Mesenchymal stem cell (in vitro differentiated cells and primary cell): Measurements from ENCODE around the gene WNT11.

Experiments used
- DNase-seq: peaks from one replicate; pipeline ENCODE4 v3.0.0-alpha.2; 2013
- H2AFZ ChIP-seq: one replicate; pipeline ENCODE4 v1.6.1; 2013; ENCODE audit warnings: low read depth, mild to moderate bottlenecking, control low read depth, inconsistent platforms, low read length, moderate library complexity
- H2AK5ac ChIP-seq: 2 replicates; pipeline ENCODE4 v1.6.1; 2013; ENCODE audit warnings: low read length, moderate library complexity, mild to moderate bottlenecking, inconsistent platforms; ENCODE audit not compliant: severe bottlenecking
- H2BK120ac ChIP-seq: one replicate; pipeline ENCODE4 v1.6.1; 2013; ENCODE audit warnings: low read depth, mild to moderate bottlenecking, inconsistent platforms, low read length, moderate library complexity
- H2BK12ac ChIP-seq, 2 experiments: one replicate each; pipeline ENCODE4 v1.6.1; 2013; ENCODE audit warnings: inconsistent platforms in 2 of 2, low read length in 2 of 2, mild to moderate bottlenecking in 2 of 2, moderate library complexity in 2 of 2, control low read depth in 1 of 2
- H2BK15ac ChIP-seq: one replicate; pipeline ENCODE4 v1.6.1; 2013; ENCODE audit warnings: mild to moderate bottlenecking, low read depth, inconsistent platforms; ENCODE audit not compliant: poor library complexity, severe bottlenecking
- H2BK5ac ChIP-seq: 2 replicates; pipeline ENCODE4 v1.6.1; 2013; ENCODE audit warnings: low read depth, mild to moderate bottlenecking, low read length, control low read depth, inconsistent platforms; ENCODE audit not compliant: poor library complexity, severe bottlenecking
- H3K14ac ChIP-seq, 2 experiments: one replicate each; pipeline ENCODE4 v1.6.1; 2013; ENCODE audit warnings: inconsistent platforms in 2 of 2, low read length in 2 of 2, control low read depth in 1 of 2, mild to moderate bottlenecking in 1 of 2, moderate library complexity in 1 of 2
- H3K18ac ChIP-seq, 2 experiments: one replicate each; pipeline ENCODE4 v1.6.1; 2013; ENCODE audit warnings: inconsistent platforms in 2 of 2, low read length in 2 of 2, control low read depth in 1 of 2, low read depth in 1 of 2, mild to moderate bottlenecking in 1 of 2
- H3K23ac ChIP-seq, 2 experiments: one replicate each; pipeline ENCODE4 v1.6.1; 2013; ENCODE audit warnings: inconsistent platforms in 2 of 2, low read length in 2 of 2, mild to moderate bottlenecking in 2 of 2, moderate library complexity in 2 of 2, control low read depth in 1 of 2
- H3K27ac ChIP-seq: 2 replicates; pipeline ENCODE4 v1.5.1; 2013; ENCODE audit warnings: mild to moderate bottlenecking, moderate library complexity, low read length, control low read depth, inconsistent platforms; ENCODE audit not compliant: poor library complexity, severe bottlenecking
- H3K27me3 ChIP-seq, 2 experiments: 2 replicates each; pipeline versions ENCODE4 v1.6.1 to v1.7.0; 2013; ENCODE audit warnings: low read length in 2 of 2, mild to moderate bottlenecking in 2 of 2, moderate library complexity in 2 of 2, control low read depth in 1 of 2, inconsistent platforms in 1 of 2; ENCODE audit not compliant: control insufficient read depth in 1 of 2, insufficient read depth in 1 of 2
- H3K36me3 ChIP-seq, 2 experiments: 2 replicates each; pipeline versions ENCODE4 v1.6.1 to v1.7.0; 2013; ENCODE audit warnings: low read length in 2 of 2, control low read depth in 1 of 2, inconsistent platforms in 1 of 2, low read depth in 1 of 2, mild to moderate bottlenecking in 1 of 2; ENCODE audit not compliant: insufficient read depth in 2 of 2, control insufficient read depth in 1 of 2
- H3K4ac ChIP-seq, 2 experiments: one replicate each; pipeline ENCODE4 v1.6.1; 2013; ENCODE audit warnings: inconsistent platforms in 2 of 2, low read length in 2 of 2, mild to moderate bottlenecking in 2 of 2, moderate library complexity in 2 of 2, control low read depth in 1 of 2, low read depth in 1 of 2
- H3K4me1 ChIP-seq: 2 replicates; pipeline ENCODE4 v1.6.1; 2013; ENCODE audit warnings: low read depth, low read length, control low read depth; ENCODE audit not compliant: control insufficient read depth, insufficient read depth
- H3K4me2 ChIP-seq: 2 replicates; pipeline ENCODE4 v1.6.1; 2013; ENCODE audit warnings: low read length, mild to moderate bottlenecking, inconsistent platforms; ENCODE audit not compliant: poor library complexity, severe bottlenecking
- H3K4me3 ChIP-seq, 2 experiments: 2 replicates each; pipeline versions ENCODE4 v1.5.1 to v1.7.0; 2013; ENCODE audit warnings: low read length in 2 of 2, mild to moderate bottlenecking in 2 of 2, control low read depth in 1 of 2, low read depth in 1 of 2; ENCODE audit not compliant: insufficient read depth in 1 of 2
- H3K79me1 ChIP-seq: replicated peaks from 2 replicates; pipeline ENCODE4 v1.6.1; 2013; ENCODE audit warnings: mild to moderate bottlenecking, control low read depth, low read length, inconsistent platforms; ENCODE audit not compliant: poor library complexity, severe bottlenecking
- H3K9ac ChIP-seq: 2 replicates; pipeline ENCODE4 v1.7.0; 2013; ENCODE audit warnings: mild to moderate bottlenecking, low read length, moderate library complexity
- H3K9me3 ChIP-seq: 2 replicates; pipeline ENCODE4 v1.7.0; 2013; ENCODE audit warnings: mild to moderate bottlenecking, low read length; ENCODE audit not compliant: control insufficient read depth
- H4K8ac ChIP-seq: one replicate; pipeline ENCODE4 v1.6.1; 2013; ENCODE audit warnings: inconsistent platforms, mild to moderate bottlenecking, low read length, moderate library complexity
- H4K91ac ChIP-seq: one replicate; pipeline ENCODE4 v1.6.1; 2013; ENCODE audit warnings: mild to moderate bottlenecking, low read length, inconsistent platforms
- WGBS: methylation state at CpG from one replicate; pipeline ENCODE4 v1.1.7; 2013; ENCODE audit warnings: mixed read lengths; 5-methylcytosine and 5-hydroxymethylcytosine counted together

WNT11 gene

DNA sequence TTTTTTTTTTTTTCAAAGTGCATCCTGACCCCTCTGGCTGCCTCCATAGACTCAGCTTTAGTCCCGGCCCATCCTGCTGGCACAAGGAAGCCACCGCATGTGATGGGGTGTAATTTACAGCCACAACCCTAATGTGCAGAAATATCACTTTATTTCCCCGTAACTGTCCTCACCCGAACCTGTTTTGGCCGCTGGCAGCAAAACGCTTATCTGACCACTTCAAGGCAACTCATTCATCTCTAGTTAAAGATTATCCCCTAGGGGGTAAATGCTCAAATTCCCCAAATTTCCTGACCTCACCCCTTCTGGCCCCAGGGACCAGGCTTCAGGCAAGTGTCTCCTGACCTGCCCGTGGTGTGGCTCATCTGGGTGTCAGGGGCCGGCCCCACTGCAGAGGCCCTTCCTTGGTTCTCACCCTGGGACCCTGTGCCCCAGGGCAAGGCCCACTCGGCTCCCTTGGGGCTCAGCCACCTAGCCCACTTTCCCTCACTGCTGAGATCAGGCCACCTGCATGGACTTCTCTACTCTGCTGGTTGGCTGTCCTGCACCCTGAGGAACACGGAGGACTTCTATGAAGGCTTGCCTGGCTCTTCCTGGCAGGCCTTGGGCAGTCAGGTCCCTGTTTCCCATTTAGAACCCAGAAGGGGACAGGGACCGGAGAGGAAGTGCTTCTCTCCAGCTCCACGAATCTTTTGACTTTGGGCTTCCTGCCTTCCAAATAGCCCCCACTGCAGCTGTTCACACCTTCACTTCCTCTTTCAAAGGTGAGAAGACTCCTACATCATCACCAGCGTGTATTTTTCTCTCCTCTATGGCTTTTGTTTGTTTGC, 53.3 kb downstream of the WNT11 start:
- Histone ChIP-seq H2AK5ac (no peak overlapping the region), H2BK15ac (no peak overlapping the region), H2BK5ac (no peak overlapping the region), H3K23ac (no peak overlapping the region), H3K4me2 (no peak overlapping the region), H4K8ac (no peak overlapping the region), H3K79me1 (no peaks in the 10 kb centered on the region), H3K18ac (no peak overlapping the region), H3K4me1 (peaks cover 6% of the 10 kb centered on the region), H3K27me3 (peaks cover 6 to 13% of the 10 kb centered on the region in 2 experiments), H3K14ac (no peak overlapping the region), H2BK120ac (no peak overlapping the region), H3K9me3 (no peaks in the 10 kb centered on the region), H4K91ac (no peak overlapping the region), H3K36me3 (no peaks in the 10 kb centered on the region), H3K27ac (no peak overlapping the region), H3K9ac (peak overlapping the region; percentile 83), H3K4me3 (peak overlapping the region in 1 of 2 experiments; percentile 76), H2BK12ac (no peak overlapping the region), H3K4ac (no peak overlapping the region), H2AFZ (no peak overlapping the region)
- DNase-seq, result no peak
- WGBS, result 61% methylated on average over 12 of the region's 13 CpGs

DNA sequence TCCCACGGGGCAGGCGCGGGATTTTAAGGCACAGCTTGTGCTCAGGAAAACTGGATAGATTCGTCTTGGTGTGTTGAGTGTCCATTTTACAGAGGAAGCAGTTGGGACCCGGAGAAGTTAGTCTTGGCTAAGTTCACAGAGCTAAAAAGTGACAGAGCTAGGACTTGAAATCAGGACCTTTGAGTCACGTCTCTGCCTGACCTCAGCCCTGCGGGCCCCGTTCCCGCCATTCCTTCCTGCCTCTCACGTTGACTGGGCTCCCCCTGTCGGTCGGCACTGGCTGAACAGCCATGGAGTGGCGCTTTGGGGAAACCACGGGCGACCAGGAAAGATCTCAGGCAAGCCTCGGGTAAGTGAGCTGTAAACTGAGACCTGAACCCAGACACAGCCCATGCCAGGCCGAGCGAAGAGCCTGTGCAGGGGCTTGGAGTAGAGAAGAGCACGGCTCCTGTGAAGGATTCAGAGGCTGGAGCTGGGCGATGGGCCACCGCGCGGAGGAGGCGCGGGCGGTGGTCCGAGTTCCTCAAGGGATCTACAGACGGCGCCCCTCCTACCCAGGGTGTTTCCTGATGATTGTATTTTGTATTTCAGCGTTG, 54.1 kb downstream of the WNT11 start:
- Histone ChIP-seq H3K4me1 (peaks cover 6% of the 10 kb centered on the region), H3K27me3 (peaks cover 5% of the 10 kb centered on the region in 2 experiments), H3K4me2 (peak overlapping the region; percentile 59), H3K27ac (no peak overlapping the region), H2BK15ac (peak overlapping the region; percentile 13), H3K23ac (no peak overlapping the region), H4K8ac (peak overlapping the region; percentile 79), H3K79me1 (no peaks in the 10 kb centered on the region), H3K4ac (no peak overlapping the region), H3K18ac (peak overlapping the region in 1 of 2 experiments; percentile 63), H2AK5ac (no peak overlapping the region), H3K36me3 (no peaks in the 10 kb centered on the region), H3K14ac (no peak overlapping the region), H2BK120ac (no peak overlapping the region), H2AFZ (no peak overlapping the region), H2BK12ac (no peak overlapping the region), H3K9ac (peak overlapping the region; percentile 83), H3K4me3 (peak overlapping the region in 1 of 2 experiments; percentile 76), H2BK5ac (no peak overlapping the region), H3K9me3 (no peaks in the 10 kb centered on the region), H4K91ac (no peak overlapping the region)
- peak; percentile 76 for DNase-seq
- WGBS, result 13% methylated on average over 22 of the region's 30 CpGs

DNA sequence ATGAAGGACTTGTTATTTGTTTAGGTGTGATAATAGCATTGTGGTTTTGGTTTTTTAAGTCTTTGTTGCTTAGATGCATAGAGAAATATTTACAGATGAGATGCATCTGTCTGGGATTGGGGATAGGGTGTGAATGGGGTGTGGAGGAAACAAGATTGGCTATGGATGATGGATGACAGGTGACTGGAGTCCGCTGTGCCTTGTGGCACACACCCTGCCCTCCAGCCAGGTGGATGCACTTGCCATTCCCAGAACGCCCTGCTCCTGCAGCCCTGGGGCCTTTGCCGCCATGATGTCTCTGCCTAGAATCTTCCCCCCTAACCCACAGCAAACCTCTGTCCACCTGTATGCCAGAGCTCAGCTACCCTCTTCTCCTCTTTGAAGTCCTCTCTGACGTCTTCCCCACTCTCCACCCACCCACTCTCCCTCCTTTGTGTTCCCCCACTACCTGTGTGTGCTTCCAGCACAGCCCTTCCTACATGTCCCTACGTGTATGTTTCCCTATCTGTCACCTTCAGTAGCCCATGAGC, 54.7 kb downstream of the WNT11 start:
- Histone ChIP-seq H2AK5ac (no peak overlapping the region), H2BK120ac (no peak overlapping the region), H3K9me3 (no peaks in the 10 kb centered on the region), H3K4me1 (peaks cover 6% of the 10 kb centered on the region), H3K27ac (no peak overlapping the region), H3K4me2 (no peak overlapping the region), H3K18ac (no peak overlapping the region), H2BK12ac (no peak overlapping the region), H4K8ac (peak overlapping the region; percentile 19), H2BK15ac (no peak overlapping the region), H3K23ac (no peak overlapping the region), H3K4ac (no peak overlapping the region), H3K27me3 (no peaks in the 10 kb centered on the region), H3K9ac (peak overlapping the region; percentile 83), H2BK5ac (no peak overlapping the region), H3K79me1 (no peaks in the 10 kb centered on the region), H3K36me3 (no peaks in the 10 kb centered on the region), H2AFZ (no peak overlapping the region), H3K4me3 (peak overlapping the region in 1 of 2 experiments; percentile 76), H3K14ac (no peak overlapping the region), H4K91ac (no peak overlapping the region)
- DNase-seq, result no peak
- 86% methylated on average over 4 of the region's 5 CpGs for whole genome bisulfite sequencing

DNA sequence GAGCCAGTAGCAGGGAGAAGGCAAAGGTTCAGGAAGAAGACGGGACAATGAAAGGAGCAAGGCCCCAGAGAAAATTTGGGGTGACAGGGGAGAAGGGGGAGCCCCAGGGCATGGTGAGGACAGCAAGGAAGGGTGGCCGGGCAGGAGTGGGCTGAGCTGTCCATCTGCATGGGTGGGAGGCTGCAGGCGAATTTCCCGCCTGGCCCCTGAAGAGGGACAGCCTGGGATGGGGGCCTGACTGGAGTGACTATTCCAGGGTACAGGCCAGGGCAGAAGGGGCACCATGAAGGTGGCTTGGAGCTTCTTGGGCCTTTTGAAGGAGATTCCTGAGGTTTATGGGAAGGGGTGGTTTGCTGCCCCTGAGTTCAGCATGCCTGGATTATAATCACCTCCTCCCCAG, 56.2 kb downstream of the WNT11 start:
- no peak overlapping the region for H3K4me2 ChIP-seq
- peaks cover 6% of the 10 kb centered on the region for H3K4me1 ChIP-seq
- no peak overlapping the region for H3K9ac ChIP-seq
- H4K91ac ChIP-seq, result no peak overlapping the region
- H3K27ac ChIP-seq, result no peak overlapping the region
- peak overlapping the region; percentile 3 for H2BK15ac ChIP-seq
- H3K36me3 ChIP-seq, result no peaks in the 10 kb centered on the region
- H3K4ac ChIP-seq, result no peak overlapping the region
- H4K8ac ChIP-seq, result no peak overlapping the region
- no peak overlapping the region for H2AFZ ChIP-seq
- H2BK120ac ChIP-seq, result no peak overlapping the region
- no peak overlapping the region for H3K4me3 ChIP-seq
- H2AK5ac ChIP-seq, result no peak overlapping the region
- no peak overlapping the region for H2BK12ac ChIP-seq
- WGBS, result 85% methylated on average over 4 of the region's 4 CpGs
- H3K14ac ChIP-seq, result peak overlapping the region in 1 of 2 experiments; percentile 69
- no peaks in the 10 kb centered on the region for H3K27me3 ChIP-seq
- no peak overlapping the region for H3K23ac ChIP-seq
- H3K9me3 ChIP-seq, result no peaks in the 10 kb centered on the region
- no peaks in the 10 kb centered on the region for H3K79me1 ChIP-seq
- H2BK5ac ChIP-seq, result no peak overlapping the region
- DNase-seq, result no peak
- H3K18ac ChIP-seq, result no peak overlapping the region
